ENCODE measurements around the gene FAH. TPM values are rescaled to one million over a fixed set of nuclear protein-coding genes. Genes with fewer than 3 reads are reported as not detected.

FAH gene
- total RNA-seq, 6 donors from 2014 or later: 14.0 to 46.1 (median 34.5) TPM

DNA sequence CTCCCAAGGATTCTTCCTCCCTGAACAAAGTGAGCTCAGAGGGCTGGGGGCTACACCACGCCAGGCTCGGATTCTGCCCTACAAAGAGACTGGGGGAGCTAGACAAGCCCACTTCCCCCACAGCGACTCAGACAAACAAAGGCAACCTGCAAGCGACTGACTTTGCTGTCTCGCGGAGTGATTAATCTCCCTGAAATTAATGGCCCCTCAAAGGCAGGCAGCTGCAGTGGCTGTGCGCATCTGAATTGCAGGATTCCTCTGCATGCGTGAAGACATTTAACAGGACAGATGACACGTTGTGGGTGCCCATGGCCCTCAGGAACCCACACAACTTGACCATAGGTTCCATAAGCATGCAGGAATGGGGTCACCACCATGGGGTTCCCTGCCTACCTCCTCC is 80.8 kb downstream of the FAH start:
- Histone ChIP-seq H3K4me3 (no peak overlapping the region), H3K27me3 (no peaks in the 10 kb centered on the region), H3K36me3 (no peaks in the 10 kb centered on the region), H3K9me3 (no peaks in the 10 kb centered on the region), H3K4me1 (no peaks in the 10 kb centered on the region), H3K27ac (no peak overlapping the region)
- ATAC-seq (ENCODE audit: low FRiP score in 2 of 2): no peak
- no peak for DNase-seq
- WGBS, 2 donors: 60 to 77% methylated on average over 6 of the region's 9 CpGs
- TF ChIP-seq EP300 (IDR thresholded peaks at IDR 0.05) (no peak), POLR2AphosphoS5 (IDR thresholded peaks at IDR 0.05) (no peak), POLR2A (IDR thresholded peaks at IDR 0.05) (no peak)
- TF ChIP-seq, protein P1, sequence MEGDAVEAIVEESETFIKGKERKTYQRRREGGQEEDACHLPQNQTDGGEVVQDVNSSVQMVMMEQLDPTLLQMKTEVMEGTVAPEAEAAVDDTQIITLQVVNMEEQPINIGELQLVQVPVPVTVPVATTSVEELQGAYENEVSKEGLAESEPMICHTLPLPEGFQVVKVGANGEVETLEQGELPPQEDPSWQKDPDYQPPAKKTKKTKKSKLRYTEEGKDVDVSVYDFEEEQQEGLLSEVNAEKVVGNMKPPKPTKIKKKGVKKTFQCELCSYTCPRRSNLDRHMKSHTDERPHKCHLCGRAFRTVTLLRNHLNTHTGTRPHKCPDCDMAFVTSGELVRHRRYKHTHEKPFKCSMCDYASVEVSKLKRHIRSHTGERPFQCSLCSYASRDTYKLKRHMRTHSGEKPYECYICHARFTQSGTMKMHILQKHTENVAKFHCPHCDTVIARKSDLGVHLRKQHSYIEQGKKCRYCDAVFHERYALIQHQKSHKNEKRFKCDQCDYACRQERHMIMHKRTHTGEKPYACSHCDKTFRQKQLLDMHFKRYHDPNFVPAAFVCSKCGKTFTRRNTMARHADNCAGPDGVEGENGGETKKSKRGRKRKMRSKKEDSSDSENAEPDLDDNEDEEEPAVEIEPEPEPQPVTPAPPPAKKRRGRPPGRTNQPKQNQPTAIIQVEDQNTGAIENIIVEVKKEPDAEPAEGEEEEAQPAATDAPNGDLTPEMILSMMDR (IDR thresholded peaks at IDR 0.05): no peak

DNA sequence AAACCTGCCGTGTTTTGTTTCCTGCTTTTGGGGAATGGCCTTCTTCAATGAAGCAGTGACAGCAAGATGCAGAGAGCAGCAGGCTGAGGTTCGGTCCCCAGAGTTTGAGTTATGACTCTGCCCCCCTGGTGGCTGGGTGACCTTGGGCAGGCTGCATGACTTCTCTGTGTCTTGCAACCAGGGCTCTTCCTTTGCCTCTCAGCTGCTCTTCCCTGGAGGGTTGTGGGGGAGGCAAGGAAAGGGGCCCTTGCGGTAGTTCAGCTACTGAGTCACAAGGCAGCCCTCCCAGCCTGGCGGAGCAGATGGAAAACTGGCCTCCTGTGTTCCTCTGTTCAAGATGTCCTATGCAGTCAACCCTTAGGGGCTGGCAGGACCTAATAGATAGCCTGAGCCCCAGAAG is 82.1 kb downstream of the FAH start:
- Histone ChIP-seq H3K27me3 (no peaks in the 10 kb centered on the region), H3K4me1 (no peaks in the 10 kb centered on the region), H3K9me3 (no peaks in the 10 kb centered on the region), H3K27ac (no peak overlapping the region), H3K4me3 (no peak overlapping the region), H3K36me3 (no peaks in the 10 kb centered on the region)
- 64% methylated on average over 3 to 4 of the region's 4 CpGs for WGBS, 2 donors
- peak; percentile 36 to 48 for ATAC-seq (ENCODE audit: low FRiP score in 2 of 2)
- TF ChIP-seq, protein P1 (IDR thresholded peaks at IDR 0.05): peak in 5 of 6 experiments; percentile 33 to 42 (median 35)
- TF ChIP-seq EP300 (IDR thresholded peaks at IDR 0.05): no peak
- DNase-seq: no peak

Other genes with a start within 250 kb of the FAH start
- 10 to 100 TPM; 11.5 to 81.9 (median 43.7) TPM for gene BCL2A1, start 181.8 kb upstream of the FAH start, total RNA-seq
- 100 to 1,000 TPM in 2 of 6 donors, 10 to 100 TPM in 4; 36.7 to 151 (median 70.5) TPM for gene ZFAND6, start 93.3 kb upstream of the FAH start, total RNA-seq
- gene CTXND1, start 99.2 kb downstream of the FAH start, total RNA-seq: 1 to 10 TPM in 4 of 6 donors, under 1 TPM in 2; 0.10 to 4.1 (median 1.1) TPM